Measurements from ENCODE around the gene ACVRL1. TPM values are rescaled to one million over a fixed set of nuclear protein-coding genes. Genes with fewer than 3 reads are reported as not detected.

ACVRL1 gene
- total RNA-seq, 1 donor = 9.8 TPM

DNA sequence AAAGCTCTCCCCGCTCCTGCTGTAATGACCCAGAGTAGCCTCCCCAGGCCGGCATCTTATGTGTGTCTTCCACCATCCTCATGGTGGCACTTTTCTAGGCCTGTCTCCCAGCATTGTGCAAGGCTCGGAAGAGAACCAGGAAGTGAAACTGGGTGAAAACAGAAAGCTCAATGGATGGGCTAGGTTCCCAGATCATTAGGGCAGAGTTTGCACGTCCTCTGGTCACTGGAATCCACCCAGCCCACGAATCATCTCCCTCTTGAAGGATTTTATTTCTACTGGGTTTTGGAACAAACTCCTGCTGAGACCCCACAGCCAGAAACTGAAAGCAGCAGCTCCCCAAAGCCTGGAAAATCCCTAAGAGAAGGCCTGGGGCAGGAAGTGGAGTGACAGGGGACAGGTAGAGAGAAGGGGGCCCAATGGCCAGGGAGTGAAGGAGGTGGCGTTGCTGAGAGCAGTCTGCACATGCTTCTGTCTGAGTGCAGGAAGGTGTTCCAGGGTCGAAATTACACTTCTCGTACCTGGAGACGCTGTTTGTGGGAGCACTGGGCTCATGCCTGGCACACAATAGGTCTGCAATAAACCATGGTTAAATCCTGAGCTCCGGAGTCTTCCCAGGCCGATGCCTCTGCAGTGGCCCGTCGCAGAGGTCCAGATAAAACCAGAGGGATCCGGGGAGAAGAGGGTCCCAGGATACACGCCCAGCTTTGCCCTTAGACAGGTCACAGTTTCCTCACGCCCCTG lies 15.6 kb downstream of the ACVRL1 start:
- TF ChIP-seq CTCF (IDR thresholded peaks at IDR 0.05; ENCODE audit: extremely low read depth, low read depth, low read length) = no peak
- Histone ChIP-seq H3K4me1 (ENCODE audit: insufficient read depth, low read length) (peaks cover 13% of the 10 kb centered on the region), H3K4me2 (ENCODE audit: insufficient read depth, low read length) (peak overlapping the region; percentile 80), H2AFZ (ENCODE audit: low read length) (peak overlapping the region; percentile 90), H3K4me3 (ENCODE audit: insufficient read depth, low read length) (peak overlapping the region; percentile 60), H3K27me3 (ENCODE audit: insufficient read depth, low read length) (no peaks in the 10 kb centered on the region), H4K20me1 (ENCODE audit: insufficient read depth, low read length) (no peaks in the 10 kb centered on the region), H3K79me2 (ENCODE audit: insufficient read depth, low read length) (no peaks in the 10 kb centered on the region), H3K36me3 (ENCODE audit: insufficient read depth, low read length) (no peaks in the 10 kb centered on the region), H3K9me3 (ENCODE audit: low read depth, low read length) (no peaks in the 10 kb centered on the region), H3K27ac (ENCODE audit: low read depth, low read length) (no peak overlapping the region)
- DNase-seq (ENCODE audit: insufficient read length, low spot score, missing footprints) = peak; percentile 86

GRCh38 chr12:51923506-51924365 lies 16.4 kb downstream of the ACVRL1 start:
- Histone ChIP-seq H3K4me2 (ENCODE audit: insufficient read depth, low read length) (peak overlapping the region; percentile 80), H3K79me2 (ENCODE audit: insufficient read depth, low read length) (no peaks in the 10 kb centered on the region), H2AFZ (ENCODE audit: low read length) (peak overlapping the region; percentile 90), H3K36me3 (ENCODE audit: insufficient read depth, low read length) (no peaks in the 10 kb centered on the region), H3K4me3 (ENCODE audit: insufficient read depth, low read length) (peak overlapping the region; percentile 60), H4K20me1 (ENCODE audit: insufficient read depth, low read length) (no peaks in the 10 kb centered on the region), H3K9me3 (ENCODE audit: low read depth, low read length) (no peaks in the 10 kb centered on the region), H3K27me3 (ENCODE audit: insufficient read depth, low read length) (no peaks in the 10 kb centered on the region), H3K27ac (ENCODE audit: low read depth, low read length) (no peak overlapping the region), H3K4me1 (ENCODE audit: insufficient read depth, low read length) (peaks cover 13% of the 10 kb centered on the region)
- peak; percentile 94 for DNase-seq (ENCODE audit: insufficient read length, low spot score, missing footprints)
- TF ChIP-seq CTCF (IDR thresholded peaks at IDR 0.05; ENCODE audit: extremely low read depth, low read depth, low read length) = peak; percentile 81

GRCh38 chr12:51924551-51925319 lies 17.4 kb downstream of the ACVRL1 start:
- no peaks in the 10 kb centered on the region for H3K36me3 ChIP-seq (ENCODE audit: insufficient read depth, low read length)
- H4K20me1 ChIP-seq (ENCODE audit: insufficient read depth, low read length) = no peaks in the 10 kb centered on the region
- H3K9me3 ChIP-seq (ENCODE audit: low read depth, low read length) = no peaks in the 10 kb centered on the region
- no peaks in the 10 kb centered on the region for H3K79me2 ChIP-seq (ENCODE audit: insufficient read depth, low read length)
- H3K4me2 ChIP-seq (ENCODE audit: insufficient read depth, low read length) = no peak overlapping the region
- no peak overlapping the region for H3K27ac ChIP-seq (ENCODE audit: low read depth, low read length)
- no peaks in the 10 kb centered on the region for H3K27me3 ChIP-seq (ENCODE audit: insufficient read depth, low read length)
- DNase-seq (ENCODE audit: insufficient read length, low spot score, missing footprints) = no peak
- TF ChIP-seq CTCF (IDR thresholded peaks at IDR 0.05; ENCODE audit: extremely low read depth, low read depth, low read length) = no peak
- H2AFZ ChIP-seq (ENCODE audit: low read length) = no peak overlapping the region
- H3K4me1 ChIP-seq (ENCODE audit: insufficient read depth, low read length) = peaks cover 13% of the 10 kb centered on the region
- H3K4me3 ChIP-seq (ENCODE audit: insufficient read depth, low read length) = no peak overlapping the region
